Stimulated activated naive CD8-positive, alpha-beta T cell treated with anti-CD3 and anti-CD28 coated beads, Interleukin-15, Interleukin-2, amounts not matched to agents 100 U/mL and 50 U/mL, for 24 hours (primary cell): ENCODE data around the gene KLHL12.
"Not testable (repeated sequence)": the region's sequence is repeated elsewhere in the genome, so short reads cannot be mapped to it uniquely, and the experiment has no call there.

Source experiments
- ATAC-seq: fragments of 150-1000 bp; cut with Tn5 transposase; one replicate; pipeline ENCODE4 v1.10.0; 2021
- DNase-seq: peaks from one replicate; pipeline ENCODE4 v3.0.0; 2021

The KLHL12 gene

DNA sequence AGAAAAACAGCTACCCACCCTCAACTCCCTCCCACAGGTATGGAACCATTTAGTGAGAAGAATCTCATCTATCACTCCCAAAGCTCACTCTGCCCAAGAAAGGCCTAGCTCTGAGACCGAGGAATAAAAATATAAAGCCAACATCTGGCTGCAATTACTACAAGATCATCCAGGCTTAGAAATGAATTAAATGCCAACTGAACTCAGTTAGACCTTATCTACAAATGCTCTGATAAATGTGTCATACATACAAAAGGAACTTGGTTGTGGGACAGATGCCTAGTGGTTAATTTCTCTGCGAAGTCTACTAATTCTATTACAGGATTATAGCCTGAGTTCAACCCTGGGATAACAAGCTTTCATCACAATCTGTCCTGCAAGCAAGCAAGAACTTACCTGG is 24.4 kb upstream of the KLHL12 start:
- DNase-seq (no peak), ATAC-seq (no peak)

- DNase-seq (no peak), ATAC-seq (no peak)
Measured at GRCh38 chr1:202945483-202945882, 18.4 kb upstream of the KLHL12 start.

DNA sequence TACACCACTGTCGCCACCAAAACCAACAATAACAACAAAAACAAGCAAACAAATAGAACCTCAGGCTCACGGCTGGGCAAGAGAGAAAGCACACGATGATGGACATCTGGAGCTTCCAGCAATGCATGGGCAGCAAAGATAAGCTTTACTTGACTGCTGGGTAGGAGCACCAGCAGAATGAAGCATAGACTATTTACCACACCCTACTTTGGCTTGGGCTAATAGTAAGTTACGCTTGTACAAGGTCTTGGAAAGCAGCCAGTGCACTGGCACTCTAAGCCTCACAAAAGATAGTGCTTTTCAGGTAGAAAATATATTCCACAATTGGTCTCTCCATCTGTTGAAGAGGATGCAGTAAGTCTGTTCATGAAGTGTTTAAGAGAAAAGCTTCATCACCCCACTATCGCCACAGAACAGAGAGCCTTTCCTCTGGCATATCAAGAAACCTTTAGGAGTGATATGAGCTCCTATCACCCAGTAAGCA is 17.4 kb upstream of the KLHL12 start:
- ATAC-seq, result no peak

GRCh38 chr1:202942426-202942825 is 15.4 kb upstream of the KLHL12 start:
- ATAC-seq (no peak), DNase-seq (no peak)

More for the DNA sequence above, 17.4 kb upstream of the KLHL12 start:
- DNase-seq, result no peak

DNA sequence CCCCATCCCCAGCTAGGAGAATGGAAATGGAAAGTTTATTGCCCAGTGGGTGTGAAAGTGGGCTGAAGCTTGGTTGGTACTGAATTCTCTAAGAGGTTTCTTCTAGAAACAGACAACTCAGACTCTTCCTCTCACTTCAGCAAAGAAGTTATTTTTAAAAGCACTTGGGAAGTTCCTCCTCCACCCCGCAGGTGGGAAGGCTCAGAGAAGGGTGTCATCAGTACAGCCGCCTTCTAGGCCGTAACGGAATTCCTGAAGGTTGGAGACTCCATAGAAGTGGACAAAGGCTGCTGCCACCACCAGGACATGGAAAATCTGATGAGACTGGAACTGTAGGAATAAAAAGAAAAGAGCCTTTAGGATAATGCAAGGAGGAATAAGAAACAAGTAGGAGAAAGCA is 14.3 kb upstream of the KLHL12 start:
- no peak for DNase-seq
- ATAC-seq, result no peak

DNA sequence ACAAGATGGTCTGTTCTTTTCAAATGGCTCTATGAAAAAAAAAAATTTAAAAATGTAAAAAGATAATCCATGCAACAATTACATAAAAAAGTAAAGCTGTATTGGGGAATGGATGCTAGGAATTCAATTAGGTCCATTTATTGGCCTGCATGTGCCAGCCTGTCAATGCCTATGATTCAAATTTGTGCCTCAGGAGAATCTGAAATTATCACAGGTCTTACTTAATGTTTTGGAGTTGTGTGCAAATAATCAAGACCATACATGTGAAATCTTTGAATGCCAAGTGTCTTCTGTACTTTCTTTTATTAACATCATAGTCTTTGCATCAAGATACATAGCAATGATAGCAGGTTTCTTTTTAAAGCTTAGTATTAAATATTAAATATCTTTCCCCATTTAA is 13.5 kb upstream of the KLHL12 start:
- no peak for DNase-seq
- no peak for ATAC-seq

DNA sequence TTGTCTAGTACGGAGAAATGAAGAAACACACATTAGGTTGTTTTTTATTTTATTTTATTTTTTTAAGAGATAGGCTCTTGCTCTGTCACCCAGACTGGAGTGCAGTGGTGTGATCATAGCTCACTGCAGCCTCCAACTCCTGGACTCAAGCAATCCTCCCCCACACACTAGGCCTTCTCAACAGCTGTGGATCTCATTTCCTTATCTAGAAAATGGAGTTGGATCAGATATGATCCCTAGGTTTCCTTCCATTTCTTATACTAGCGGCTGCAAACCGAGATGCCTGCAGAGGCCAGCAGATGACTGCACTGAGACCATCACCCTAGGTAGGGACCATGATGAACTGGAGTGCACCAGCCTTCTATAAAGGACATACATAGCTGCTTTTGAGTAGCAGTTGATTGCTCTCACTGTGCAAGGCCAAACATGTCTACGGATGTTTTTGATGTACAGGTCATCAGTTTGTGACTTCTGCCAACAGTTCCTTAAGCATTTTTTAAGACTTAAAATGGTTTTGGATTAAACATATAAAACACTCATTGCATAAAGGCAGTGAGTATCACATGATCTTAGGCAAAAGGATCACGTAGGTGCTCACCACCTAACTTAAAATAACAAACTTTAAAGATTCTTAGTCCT is 11.4 kb upstream of the KLHL12 start:
- no peak for DNase-seq
- no peak for ATAC-seq

- not testable (repeated sequence) for ATAC-seq, DNase-seq
Measured at GRCh38 chr1:202936409-202936808, 9.4 kb upstream of the KLHL12 start.

DNA sequence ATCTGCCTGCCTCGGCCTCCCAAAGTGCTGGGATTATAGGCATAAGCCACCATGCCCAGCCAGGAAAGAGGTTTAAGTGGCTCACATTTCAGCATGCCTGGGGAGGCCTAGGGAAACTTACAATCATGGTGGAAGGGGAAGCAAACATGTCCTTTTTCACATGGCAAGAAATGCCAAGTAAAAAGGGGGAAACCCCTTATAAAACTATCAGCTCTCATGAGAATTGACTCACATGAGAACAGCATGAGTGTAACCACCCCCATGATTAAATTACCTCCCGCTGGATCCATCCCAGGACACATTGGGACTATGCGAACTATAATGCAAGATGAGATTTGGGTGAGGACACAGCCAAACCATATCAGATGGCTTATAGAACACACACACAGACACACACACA is 8.8 kb upstream of the KLHL12 start:
- no peak for DNase-seq
- no peak for ATAC-seq

GRCh38 chr1:202934755-202935154 is 7.7 kb upstream of the KLHL12 start:
- DNase-seq, result no peak
- ATAC-seq, result no peak

GRCh38 chr1:202932476-202932875 is 5.4 kb upstream of the KLHL12 start:
- ATAC-seq, result no peak
- DNase-seq, result no peak

GRCh38 chr1:202923533-202923932 is 3.5 kb downstream of the KLHL12 start:
- ATAC-seq, result no peak

DNA sequence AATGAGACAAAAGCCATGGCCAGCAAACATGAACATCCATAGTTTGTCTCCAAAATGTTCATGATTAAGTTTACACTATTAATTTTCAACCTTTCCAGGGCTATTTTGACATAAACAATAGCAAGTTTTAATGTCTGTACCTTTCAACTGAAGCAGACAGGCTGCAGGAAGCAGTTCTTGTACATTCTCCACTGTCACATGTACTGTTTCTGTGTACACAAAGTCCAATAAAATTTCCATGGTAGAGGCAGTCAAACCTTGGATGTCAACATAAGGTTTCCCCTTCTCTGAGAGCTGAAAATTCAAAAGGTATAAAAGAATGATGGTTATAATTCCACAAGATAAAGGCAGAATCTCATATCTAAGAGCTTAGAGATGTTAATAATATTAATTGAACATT is 7.4 kb downstream of the KLHL12 start:
- ATAC-seq (no peak), DNase-seq (no peak)

More at GRCh38 chr1:202923533-202923932, 3.5 kb downstream of the KLHL12 start:
- no peak for DNase-seq

DNA sequence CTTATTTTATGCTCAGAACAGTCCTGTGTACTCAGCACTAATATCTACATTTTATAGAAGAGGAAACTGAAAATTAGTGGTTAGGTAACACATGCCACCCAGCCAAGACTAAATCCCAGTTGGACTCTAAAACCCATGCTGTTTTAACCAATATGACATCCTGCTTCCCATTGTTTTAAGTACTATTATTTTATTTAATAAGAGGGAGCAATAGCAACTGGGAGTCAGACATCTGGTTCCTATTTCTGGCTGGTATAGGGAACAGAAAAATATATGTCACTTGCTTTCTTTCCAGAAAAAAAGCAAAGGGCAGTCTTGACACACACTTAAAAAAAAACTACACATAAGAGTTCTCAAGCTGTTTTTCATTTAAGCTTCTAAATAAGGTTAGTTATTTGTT is 11.9 kb downstream of the KLHL12 start:
- ATAC-seq (no peak), DNase-seq (no peak)

GRCh38 chr1:202912476-202912875 is 14.6 kb downstream of the KLHL12 start:
- DNase-seq, ATAC-seq: not testable (repeated sequence)

DNA sequence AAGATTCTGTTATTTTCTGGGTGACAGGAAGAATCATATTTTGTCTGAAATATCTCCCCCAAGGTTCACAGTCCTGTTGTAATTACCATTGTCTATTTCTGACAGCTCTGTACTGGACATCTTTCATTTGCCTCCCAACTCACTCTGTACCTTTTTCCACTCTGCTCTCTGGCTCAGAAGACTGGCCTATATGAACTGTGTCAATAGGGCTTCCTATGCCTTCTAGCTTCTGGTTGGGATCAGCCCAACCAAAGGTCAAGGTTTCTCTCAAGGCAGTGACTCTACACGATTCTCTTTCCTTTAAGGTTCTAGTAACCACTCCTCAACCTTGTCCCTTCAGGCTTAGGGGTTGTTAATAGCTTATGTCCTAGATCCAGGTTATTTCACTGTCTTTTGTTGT is 17.5 kb downstream of the KLHL12 start:
- DNase-seq (no peak), ATAC-seq (no peak)

GRCh38 chr1:202908998-202909397 is 18.0 kb downstream of the KLHL12 start:
- DNase-seq, result no peak
- ATAC-seq, result no peak

- DNase-seq, result no peak
- ATAC-seq, result no peak
Measured at GRCh38 chr1:202905331-202905730, 21.7 kb downstream of the KLHL12 start.

- not testable (repeated sequence) for DNase-seq, ATAC-seq
Measured at GRCh38 chr1:202903808-202904207, 23.2 kb downstream of the KLHL12 start.

DNA sequence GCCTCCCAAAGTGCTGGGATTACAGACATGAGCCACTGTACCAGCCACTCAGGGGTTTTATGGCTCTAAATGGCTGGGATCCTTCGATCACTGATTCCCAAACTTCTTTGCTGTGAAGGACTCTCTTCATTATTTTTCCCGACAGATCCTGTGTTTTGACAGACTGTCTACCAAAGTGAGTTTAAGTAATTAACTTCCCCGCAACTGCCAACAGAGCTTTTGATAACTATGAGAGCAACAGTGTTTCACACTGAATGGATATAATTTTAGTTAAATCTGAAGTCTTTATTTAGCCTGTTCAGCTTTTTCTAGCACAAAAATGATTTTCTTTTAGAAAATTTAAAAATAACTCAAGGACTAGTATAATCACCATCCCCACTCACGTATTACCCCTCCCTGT is 25.5 kb downstream of the KLHL12 start:
- no peak for DNase-seq
- ATAC-seq, result no peak

GRCh38 chr1:202892501-202892900 is 34.5 kb downstream of the KLHL12 start:
- ATAC-seq, result no peak
- no peak for DNase-seq

DNA sequence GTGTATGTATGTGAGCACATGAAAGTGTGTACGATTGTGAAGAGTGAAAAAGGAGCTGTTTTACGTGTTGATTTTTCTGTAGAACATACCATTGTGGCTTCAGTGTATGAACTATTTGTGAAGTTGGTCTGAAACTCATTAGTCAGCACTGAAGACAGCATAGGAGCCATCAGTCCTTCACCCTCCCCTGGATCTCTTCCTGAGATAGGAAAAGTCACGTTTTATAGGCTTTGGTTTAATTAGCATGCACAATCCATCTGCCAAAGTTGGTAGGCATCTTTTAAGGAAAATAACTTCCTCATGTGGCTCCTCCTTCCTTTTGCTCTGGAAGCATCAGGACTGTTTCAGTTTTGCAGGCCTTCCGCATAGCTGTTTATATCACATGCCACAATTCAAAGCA is 36.6 kb downstream of the KLHL12 start:
- DNase-seq (no peak), ATAC-seq (no peak)

GRCh38 chr1:202888531-202889360 is 38.3 kb downstream of the KLHL12 start, which contains the start of gene RABIF:
Gene RABIF, minus strand, starts transcription at chr1:202889149. Its CDS starts 51 bp downstream, at chr1:202889098.
- ATAC-seq (peak; percentile 92), DNase-seq (peak; percentile 97)

DNA sequence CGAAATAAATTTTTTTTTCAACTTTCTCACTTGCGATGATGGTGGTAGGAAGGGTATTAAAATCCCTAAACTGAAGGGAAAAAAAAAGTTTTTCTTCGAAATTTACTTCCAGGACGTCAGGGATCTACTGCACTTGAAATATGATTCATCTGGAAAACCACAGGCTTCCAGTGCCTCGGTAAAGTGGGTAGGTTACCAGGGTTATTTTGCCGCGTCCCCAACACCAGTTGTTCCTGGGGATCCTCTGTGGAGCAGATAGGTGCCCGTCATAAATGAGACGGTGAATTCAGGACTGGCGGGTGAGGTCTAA is 38.9 kb downstream of the KLHL12 start:
- ATAC-seq (no peak), DNase-seq (no peak)
